ENCODE data around the gene POLE. TPM values are rescaled to one million over a fixed set of nuclear protein-coding genes. Genes with fewer than 3 reads are reported as not detected.

POLE gene
- total RNA-seq, 2 experiments from 2014 or later, result 157 to 230 TPM

- Histone ChIP-seq H3K36me3 (ENCODE audit: insufficient read depth, low read length) (peaks cover 23% of the 10 kb centered on the region), H3K27ac (ENCODE audit: low read depth, low read length, poor library complexity, severe bottlenecking) (no peak overlapping the region), H4K20me1 (ENCODE audit: insufficient read depth, low read length) (no peaks in the 10 kb centered on the region), H3K4me2 (ENCODE audit: low read length) (no peak overlapping the region), H2AFZ (ENCODE audit: low read length) (no peak overlapping the region), H3K9me3 (ENCODE audit: low read length) (peaks cover 20% of the 10 kb centered on the region; the same call in 1 of the 2 replicates), H3K4me3 (ENCODE audit: low read depth, low read length, poor library complexity, severe bottlenecking) (no peak overlapping the region), H3K4me1 (ENCODE audit: insufficient read depth, low read length, poor library complexity, severe bottlenecking) (no peaks in the 10 kb centered on the region), H3K79me2 (ENCODE audit: insufficient read depth, low read depth, low read length) (no peaks in the 10 kb centered on the region), H3K9me2 (ENCODE audit: insufficient read depth, low read length) (no peaks in the 10 kb centered on the region)
- ChIA-PET POLR2A (interaction anchor here (2.9 kb wide), 1 partner anchor 12 kb away, joined by 20 read pairs; no protein-coding TSS in a partner anchor), CTCF (ENCODE audit: unreplicated experiment) (interaction anchor here (1.5 kb wide), 1 partner anchor 13 kb away, joined by 3 read pairs; no protein-coding TSS in a partner anchor)
- DNase-seq (ENCODE audit: low spot score), result no peak
- intact Hi-C loops (cut with micrococcal nuclease; ENCODE audit: unreplicated experiment), result no loop called here
- no TSS peak for BruUV-seq (replicated peaks)
- no peak for TF ChIP-seq EZH2phosphoT487 (IDR thresholded peaks at IDR 0.05; ENCODE audit: borderline replicate concordance, low read depth, low read length)
- TF ChIP-seq CTCF (conservative IDR thresholded peaks at IDR 0.05; ENCODE audit: low read length), result no peak
These were observed 66.8 kb downstream of the POLE start for GRCh38 chr12:132620113-132620898.

- H3K9me3 ChIP-seq (ENCODE audit: low read length), result peaks cover 20% of the 10 kb centered on the region; the same call in 1 of the 2 replicates
- H2AFZ ChIP-seq (ENCODE audit: low read length), result no peak overlapping the region
- H3K36me3 ChIP-seq (ENCODE audit: insufficient read depth, low read length), result peaks cover 16% of the 10 kb centered on the region
- DNase-seq (ENCODE audit: low spot score), result no peak
- BruUV-seq (replicated peaks), result no TSS peak
- H3K4me2 ChIP-seq (ENCODE audit: low read length), result no peak overlapping the region
- TF ChIP-seq EZH2phosphoT487 (IDR thresholded peaks at IDR 0.05; ENCODE audit: borderline replicate concordance, low read depth, low read length), result no peak
- TF ChIP-seq CTCF (conservative IDR thresholded peaks at IDR 0.05; ENCODE audit: low read length), result no peak
- H3K4me3 ChIP-seq (ENCODE audit: low read depth, low read length, poor library complexity, severe bottlenecking), result no peak overlapping the region
- no peaks in the 10 kb centered on the region for H3K79me2 ChIP-seq (ENCODE audit: insufficient read depth, low read depth, low read length)
- peaks cover 3% of the 10 kb centered on the region for H3K4me1 ChIP-seq (ENCODE audit: insufficient read depth, low read length, poor library complexity, severe bottlenecking)
- intact Hi-C loops (cut with micrococcal nuclease; ENCODE audit: unreplicated experiment), result no loop called here
- CTCF ChIA-PET (ENCODE audit: unreplicated experiment), result no interaction called here
- POLR2A ChIA-PET, result no interaction called here
- H4K20me1 ChIP-seq (ENCODE audit: insufficient read depth, low read length), result no peaks in the 10 kb centered on the region
- H3K9me2 ChIP-seq (ENCODE audit: insufficient read depth, low read length), result no peaks in the 10 kb centered on the region
- no peak overlapping the region for H3K27ac ChIP-seq (ENCODE audit: low read depth, low read length, poor library complexity, severe bottlenecking)
These were observed 67.6 kb downstream of the POLE start for GRCh38 chr12:132619386-132620112.

GRCh38 chr12:132619071-132619385, 68.1 kb downstream of the POLE start:
- CTCF ChIA-PET (ENCODE audit: unreplicated experiment), result no interaction called here
- TF ChIP-seq CTCF (conservative IDR thresholded peaks at IDR 0.05; ENCODE audit: low read length) (no peak), EZH2phosphoT487 (IDR thresholded peaks at IDR 0.05; ENCODE audit: borderline replicate concordance, low read depth, low read length) (no peak)
- BruUV-seq (replicated peaks), result no TSS peak
- no peak for DNase-seq (ENCODE audit: low spot score)
- peaks cover 20% of the 10 kb centered on the region; the same call in 1 of the 2 replicates for H3K9me3 ChIP-seq (ENCODE audit: low read length)
- no peak overlapping the region for H2AFZ ChIP-seq (ENCODE audit: low read length)
- no peak overlapping the region for H3K4me3 ChIP-seq (ENCODE audit: low read depth, low read length, poor library complexity, severe bottlenecking)
- no peaks in the 10 kb centered on the region for H3K9me2 ChIP-seq (ENCODE audit: insufficient read depth, low read length)
- H3K36me3 ChIP-seq (ENCODE audit: insufficient read depth, low read length), result peaks cover 11% of the 10 kb centered on the region
- peaks cover 8% of the 10 kb centered on the region for H3K4me1 ChIP-seq (ENCODE audit: insufficient read depth, low read length, poor library complexity, severe bottlenecking)
- POLR2A ChIA-PET, result no interaction called here
- intact Hi-C loops (cut with micrococcal nuclease; ENCODE audit: unreplicated experiment), result no loop called here
- H3K27ac ChIP-seq (ENCODE audit: low read depth, low read length, poor library complexity, severe bottlenecking), result no peak overlapping the region
- no peak overlapping the region for H3K4me2 ChIP-seq (ENCODE audit: low read length)
- H4K20me1 ChIP-seq (ENCODE audit: insufficient read depth, low read length), result no peaks in the 10 kb centered on the region
- no peaks in the 10 kb centered on the region for H3K79me2 ChIP-seq (ENCODE audit: insufficient read depth, low read depth, low read length)
